HepG2 (cell line): ENCODE measurements around the gene IL1RAP. TPM values are rescaled to one million over a fixed set of nuclear protein-coding genes. Genes with fewer than 3 reads are reported as not detected.

Source experiments
- RARA ChIP-seq: IDR thresholded peaks from 2 replicates; pipeline ENCODE4 v1.6.1; 2016; ENCODE audit warnings: missing genetic modification reagents, missing compliant biosample characterization
- RBM22 ChIP-seq: fragments of 200-400 bp; formaldehyde crosslinking; optimal IDR thresholded peaks from 2 replicates; pipeline ENCODE3; 2017; ENCODE audit warnings: mild to moderate bottlenecking, low read length, moderate library complexity
- RFX1 ChIP-seq: fragments of 450-650 bp; IDR thresholded peaks from 2 replicates; pipeline ENCODE4 v1.6.1; 2017
- ZBTB46 ChIP-seq: sonication (generic); formaldehyde crosslinking; IDR thresholded peaks from 2 replicates; pipeline ENCODE4 v1.4.0; 2020; ENCODE audit warnings: mild to moderate bottlenecking, missing genetic modification reagents, borderline replicate concordance
- ZNF3 ChIP-seq: IDR thresholded peaks from 2 replicates; pipeline ENCODE4 v1.7.0; 2017; ENCODE audit warnings: inconsistent platforms
- ZNF343 ChIP-seq: sonication (generic); formaldehyde crosslinking; IDR thresholded peaks from 2 replicates; pipeline ENCODE4 v1.4.0; 2020; ENCODE audit warnings: mild to moderate bottlenecking, missing genetic modification reagents
- ZNF530 ChIP-seq: sonication (generic); formaldehyde crosslinking; IDR thresholded peaks from 2 replicates; pipeline ENCODE4 v1.5.0; 2020; ENCODE audit warnings: low read depth, mild to moderate bottlenecking, missing genetic modification reagents
- ZNF557 ChIP-seq: sonication (generic); formaldehyde crosslinking; IDR thresholded peaks from 2 replicates; pipeline ENCODE4 v1.4.0; 2020; ENCODE audit warnings: missing genetic modification reagents
- ZNF800 ChIP-seq: sonication (generic); formaldehyde crosslinking; IDR thresholded peaks from 2 replicates; pipeline ENCODE4 v1.4.0; 2020; ENCODE audit warnings: missing genetic modification reagents
- polyA plus RNA-seq, 8 experiments: library from polyadenylated mRNA; depleted of rRNA in 3 of 8; stranded (reverse) in 7 of 8; unstranded in 1 of 8; fragments of >200 nt; fragmentation: Illumina TruSeq in 4 of 8; extraction: Trizol in 4 of 8; gene quantifications; 2 replicates each; pipeline versions ENCODE4 v1.2.1 to v1.2.3, GENCODE V29; 2011 to 2016; ENCODE audit warnings: low read depth in 4 of 8, missing spikeins in 1 of 8, mixed read lengths in 1 of 8; ENCODE audit not compliant: insufficient read depth in 1 of 8
- total RNA-seq, 5 experiments: library from RNA; depleted of rRNA; stranded (reverse); fragments of >200 nt; fragmentation: Illumina TruSeq; extraction: Trizol; gene quantifications; 2 replicates each; pipeline ENCODE4 v1.2.3, GENCODE V29; 2016; ENCODE audit warnings: low read depth in 1 of 5

Gene IL1RAP
- total and polyA plus RNA-seq, 2 of the 13 experiments (the other 11 are each of a cell fraction or from before 2014, with no cell fraction given): 18.3 to 54.9 TPM

- no peak for TF ChIP-seq ZBTB46 (CRISPR knock-in tag)
- no peak for TF ChIP-seq ZNF557 (CRISPR knock-in tag)
- TF ChIP-seq ZNF3 (CRISPR knock-in tag): no peak
- TF ChIP-seq ZNF530 (CRISPR knock-in tag): no peak
- no peak for TF ChIP-seq RFX1
- TF ChIP-seq ZNF343 (CRISPR knock-in tag): no peak
- no peak for TF ChIP-seq RARA (CRISPR knock-in tag)
- TF ChIP-seq ZNF800 (CRISPR knock-in tag): no peak
- no peak for TF ChIP-seq RBM22
Measured at GRCh38 chr3:190560013-190560895, 46.4 kb downstream of the IL1RAP start (continued).
